NCI-H1436 treated with DMSO at 0.1 percent for 48 hours (cell line): Measurements from ENCODE around the gene PSRC1.
"Not testable (repeated sequence)": the region's sequence is repeated elsewhere in the genome, so short reads cannot be mapped to it uniquely, and the experiment has no call there.

Experiments
- DNase-seq: peaks from one replicate; lab custom pipeline; 2025; lab: John Stamatoyannopoulos, UW

The PSRC1 gene

DNA sequence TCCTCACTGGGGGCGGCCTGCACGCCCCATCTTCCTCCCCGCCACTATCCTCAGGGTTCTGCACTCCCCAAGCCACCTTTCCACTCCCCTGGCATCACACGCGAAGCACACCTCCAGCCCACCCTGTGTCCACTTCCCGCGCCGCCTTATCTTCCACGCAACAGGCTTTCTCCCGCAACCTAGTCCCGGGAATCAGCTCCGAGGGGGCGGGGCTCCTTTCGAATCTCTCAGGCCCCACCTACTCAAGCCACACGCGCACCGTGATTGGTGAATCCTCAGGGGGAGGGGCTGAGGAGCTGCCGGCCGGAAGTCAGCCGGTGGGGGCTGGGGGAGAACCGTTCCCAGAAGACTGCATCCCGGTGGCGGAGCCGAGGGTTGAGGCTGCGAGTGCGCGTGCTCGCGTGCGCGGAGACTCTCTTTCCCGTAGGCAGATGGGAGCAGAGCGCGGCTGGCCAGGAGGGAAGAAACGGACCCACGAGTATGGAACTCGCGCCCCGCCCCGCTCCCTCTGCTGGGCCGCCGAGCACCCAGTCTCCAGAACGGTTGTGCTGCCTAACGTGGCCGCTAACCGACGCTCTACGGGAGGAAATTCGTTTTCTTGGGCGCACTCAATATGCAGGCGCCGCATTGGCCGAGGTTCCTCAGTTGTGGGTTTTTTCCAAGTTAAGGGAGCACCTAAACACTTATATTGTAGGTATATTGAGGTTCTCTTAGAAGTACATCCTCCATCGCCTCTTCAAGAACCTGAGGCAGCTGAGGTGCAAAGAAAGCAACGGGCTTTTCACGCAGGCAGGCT, at the start of gene PSRC1:
Gene PSRC1, minus strand, starts transcription at position 194 of the 796 bp plus-strand sequence.
- peak; percentile 82 for DNase-seq

DNA sequence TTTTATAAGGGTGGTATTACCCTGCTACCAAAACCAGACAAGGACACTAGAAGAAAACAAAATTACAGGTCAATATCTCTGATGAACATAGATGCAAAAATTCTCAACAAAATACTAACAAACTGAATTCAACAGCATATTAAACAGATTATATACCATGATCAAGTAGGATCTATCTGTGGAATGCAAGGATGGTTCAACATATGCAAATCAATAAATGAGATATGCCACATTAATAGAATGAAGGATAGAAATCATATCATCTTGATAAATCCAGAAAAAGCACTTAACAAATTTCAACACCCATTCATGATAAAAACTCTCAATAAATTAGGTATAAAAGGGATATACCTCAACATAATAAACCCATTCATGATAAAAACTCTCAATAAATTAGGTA, 48.2 kb upstream of the PSRC1 start:
- no peak for DNase-seq

DNA sequence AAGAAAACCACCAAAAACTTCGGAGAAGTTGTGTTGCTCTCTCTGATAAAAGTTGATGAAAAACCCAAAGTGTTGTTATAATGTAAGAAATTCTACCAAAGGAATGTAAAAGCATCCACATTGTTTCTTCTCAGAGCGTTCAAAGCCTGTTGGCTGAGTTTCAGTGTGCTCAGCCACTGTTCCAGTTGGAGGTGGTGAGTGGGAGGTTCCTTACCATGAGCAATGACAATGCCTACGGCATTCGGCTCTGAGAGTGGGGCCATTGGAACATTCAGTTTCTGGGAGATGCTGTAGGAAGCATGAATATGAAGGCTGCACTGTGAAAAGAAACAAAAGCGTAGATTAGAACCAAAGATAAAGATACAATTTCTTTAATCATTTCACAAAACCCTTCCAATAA, 44.3 kb upstream of the PSRC1 start:
- DNase-seq: no peak

DNA sequence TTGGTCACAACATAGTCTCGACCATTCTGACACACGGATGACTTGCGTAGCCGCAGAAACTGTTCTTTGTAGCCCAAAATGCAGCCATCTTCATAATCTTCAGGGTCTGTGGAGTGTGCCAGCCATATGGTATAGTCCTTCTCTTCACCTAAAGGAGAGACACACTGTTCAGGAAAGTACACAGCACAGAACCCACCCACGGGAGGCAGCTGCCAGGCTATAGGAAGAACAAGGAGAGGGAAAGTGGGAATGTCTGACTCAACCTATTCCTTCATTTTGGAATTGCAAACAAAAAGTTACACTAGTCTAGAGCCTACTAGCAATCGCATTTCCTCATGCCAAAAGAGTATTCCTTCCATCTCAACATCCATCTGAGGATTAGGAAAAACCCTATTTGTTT, 40.0 kb upstream of the PSRC1 start:
- no peak for DNase-seq

DNA sequence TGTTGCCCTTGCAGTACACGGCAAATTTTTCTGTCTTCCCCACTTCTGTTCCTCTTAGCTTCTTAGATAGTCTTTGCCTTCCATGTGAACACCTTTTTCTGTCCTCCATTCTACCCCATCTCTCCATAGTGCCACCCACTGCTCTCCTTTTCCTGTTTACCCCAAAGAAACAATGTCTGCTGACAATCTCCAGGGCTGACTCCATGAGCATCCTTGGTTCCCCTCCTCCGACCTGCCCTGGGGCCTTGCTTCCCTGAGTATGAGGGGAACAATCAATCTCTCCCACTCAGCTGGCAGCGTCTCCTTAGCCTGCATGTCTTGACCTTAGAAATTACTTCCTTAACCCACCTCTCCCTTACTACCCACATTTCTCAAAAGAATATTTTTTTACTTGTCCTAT, 36.2 kb upstream of the PSRC1 start:
- DNase-seq: no peak

DNA sequence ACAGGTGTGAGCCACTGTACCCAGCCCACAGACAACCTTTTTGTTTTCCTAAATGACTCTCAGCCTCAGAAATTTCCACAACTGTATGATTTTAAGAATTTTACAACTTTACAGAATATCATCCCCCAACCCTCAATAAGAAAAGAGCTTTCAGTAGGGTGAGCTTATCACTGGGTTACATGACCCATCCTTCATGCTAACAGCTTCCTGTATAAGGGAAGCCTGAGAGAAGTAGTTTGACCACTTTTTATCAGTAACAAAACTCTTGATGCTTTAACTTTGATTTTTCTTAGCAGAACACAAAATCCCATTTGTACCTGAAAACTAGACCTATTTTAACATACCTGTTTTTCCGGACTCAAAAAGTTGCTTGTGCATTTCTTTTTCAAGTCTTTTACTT, 33.6 kb upstream of the PSRC1 start:
- no peak for DNase-seq

DNA sequence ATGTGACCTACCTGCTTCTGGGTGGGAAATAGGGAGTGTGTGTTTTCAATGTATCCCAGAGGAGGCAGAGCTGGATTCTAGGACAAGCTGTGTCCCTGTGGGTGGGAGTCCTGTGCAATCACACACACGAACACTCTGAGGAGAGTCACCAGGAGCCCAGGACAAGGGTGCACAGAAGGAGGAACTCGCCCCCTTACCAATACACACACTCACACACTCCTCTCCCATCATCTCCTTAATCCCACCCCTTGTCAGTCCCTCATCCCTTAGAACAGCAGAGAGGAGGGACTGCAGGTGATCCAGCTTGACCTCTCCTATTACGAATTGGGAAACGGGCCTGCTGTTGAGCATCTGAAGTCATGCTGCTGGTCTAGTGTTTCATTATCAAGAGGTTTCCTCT, 32.3 kb upstream of the PSRC1 start:
- DNase-seq: no peak

DNA sequence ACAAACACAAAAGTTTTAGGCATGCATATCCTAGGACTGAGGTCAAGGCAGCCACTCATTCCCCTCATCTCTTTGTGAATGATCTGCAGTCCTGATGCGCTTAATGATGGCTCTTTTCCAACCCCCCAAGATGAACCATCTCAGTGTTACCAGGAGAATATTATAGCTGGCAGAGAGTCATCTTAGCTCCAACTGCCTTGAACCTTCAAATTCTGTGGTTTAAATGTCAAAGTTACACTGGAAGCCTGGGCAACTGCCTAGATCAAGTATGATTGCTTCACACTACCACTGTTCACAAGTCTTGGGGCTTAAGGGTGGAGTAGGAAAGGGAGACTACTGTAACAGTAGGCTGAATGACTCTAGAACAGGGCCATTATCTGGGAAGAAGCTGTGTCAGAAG, 31.9 kb upstream of the PSRC1 start:
- no peak for DNase-seq

DNA sequence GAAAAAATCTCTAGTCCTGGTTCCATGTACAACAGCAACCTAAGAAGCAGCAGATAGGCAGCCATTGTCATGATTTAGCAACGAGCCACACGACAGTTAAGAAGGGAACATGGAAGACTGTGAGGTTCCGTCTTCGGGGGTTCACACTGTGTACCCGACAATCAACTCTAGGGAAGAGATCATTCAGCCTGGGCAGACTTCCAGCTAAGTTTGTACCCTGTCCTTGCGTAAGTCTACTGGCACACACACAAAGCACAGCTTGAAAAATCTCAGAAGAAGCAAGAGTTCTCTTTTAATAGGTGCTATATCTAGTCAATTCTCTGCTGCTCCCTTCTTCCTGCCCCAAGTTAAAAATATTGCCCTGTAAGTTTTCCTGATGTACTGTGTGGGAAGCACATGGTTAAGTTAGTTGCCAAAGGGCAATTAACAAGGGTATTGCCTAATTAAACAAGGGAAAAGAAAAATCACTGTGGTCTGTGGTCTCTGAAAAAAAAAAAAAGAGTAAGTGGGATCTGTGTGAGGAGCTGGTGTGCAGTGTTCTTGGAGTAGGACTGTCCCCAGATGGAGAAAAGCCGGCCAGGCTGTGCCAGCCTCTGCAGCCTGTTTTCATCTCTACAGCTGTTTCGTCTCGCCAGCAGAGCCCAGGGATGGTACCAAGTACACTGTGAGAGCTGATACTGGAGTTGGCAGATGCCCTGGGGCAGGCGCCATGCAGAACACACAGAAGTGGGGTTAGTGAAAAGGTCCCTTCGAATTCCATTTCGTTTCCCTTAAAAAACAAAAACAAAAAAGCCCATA, 30.2 kb upstream of the PSRC1 start:
- no peak for DNase-seq

DNA sequence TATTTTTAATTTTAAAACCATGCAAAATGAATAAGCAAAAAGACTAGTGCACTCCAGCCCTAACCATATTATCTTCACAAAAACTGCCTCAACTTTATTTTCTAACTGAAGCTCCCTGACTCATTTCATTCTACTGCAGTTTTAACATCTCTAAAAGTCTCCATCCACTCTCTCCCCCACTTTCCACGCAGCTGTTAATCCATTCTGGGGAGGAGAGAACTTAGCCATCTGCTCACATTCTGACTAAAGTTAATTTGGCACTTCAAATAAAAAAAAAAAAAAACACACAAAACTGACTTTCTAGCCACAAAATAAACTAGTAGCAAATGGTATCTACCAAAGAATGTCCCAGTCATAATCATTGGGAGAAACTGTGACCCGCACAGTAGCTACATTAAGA, 29.3 kb upstream of the PSRC1 start:
- DNase-seq: no peak

DNA sequence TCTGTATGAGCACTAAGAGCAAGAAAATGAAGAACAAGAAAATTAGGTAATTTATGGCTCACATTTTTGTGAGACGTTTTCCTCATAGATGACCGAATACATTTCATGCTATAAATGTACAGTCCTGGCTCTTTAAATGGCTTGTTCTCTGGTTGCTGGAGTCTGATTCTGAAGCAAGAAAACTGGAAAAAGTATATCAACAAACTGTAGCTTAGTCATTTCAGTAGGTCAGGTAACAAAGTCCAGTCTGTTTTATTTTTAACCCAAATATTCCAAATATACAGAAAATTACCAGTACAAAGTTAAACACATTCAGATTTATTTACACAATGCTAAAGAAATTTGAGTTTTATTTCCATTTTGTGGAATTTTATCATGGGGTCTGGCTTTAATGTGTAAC, 26.4 kb upstream of the PSRC1 start:
- no peak for DNase-seq

DNA sequence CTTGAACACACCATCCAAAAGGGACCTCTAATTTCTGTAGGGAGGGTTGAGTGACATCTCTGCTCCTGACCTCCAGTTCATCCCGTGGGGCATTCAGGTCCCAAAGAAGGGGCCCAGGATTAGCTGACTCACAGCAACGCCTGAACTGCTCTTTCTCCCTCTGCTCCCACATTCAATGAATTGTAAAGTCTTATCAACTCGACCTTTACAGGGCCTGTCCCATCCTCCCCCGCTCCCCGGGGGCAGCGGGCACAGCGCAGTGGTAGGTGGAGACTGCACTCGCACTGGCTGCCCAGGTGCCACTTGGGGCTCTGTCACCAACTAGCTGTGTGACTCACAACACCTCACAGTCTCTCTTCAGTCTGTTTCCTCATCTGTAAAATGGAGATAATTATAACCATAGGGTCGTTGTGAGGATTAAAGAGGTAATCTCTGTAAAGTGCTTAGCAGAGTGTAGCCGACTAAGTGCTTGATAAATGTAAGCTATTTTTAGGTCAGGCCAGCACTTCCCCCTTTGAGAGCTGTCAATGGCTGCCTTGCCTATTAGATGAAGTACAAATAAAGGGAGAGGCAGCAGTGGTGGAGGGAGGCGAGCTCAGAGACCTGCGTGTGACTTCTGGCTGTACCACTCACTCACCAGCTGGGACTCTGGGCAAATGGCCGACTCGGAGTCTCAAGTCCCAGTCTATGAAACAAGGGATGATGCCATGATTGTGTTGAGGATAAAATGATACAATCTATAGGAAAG, 24.5 kb upstream of the PSRC1 start:
- peak; percentile 96 for DNase-seq

DNA sequence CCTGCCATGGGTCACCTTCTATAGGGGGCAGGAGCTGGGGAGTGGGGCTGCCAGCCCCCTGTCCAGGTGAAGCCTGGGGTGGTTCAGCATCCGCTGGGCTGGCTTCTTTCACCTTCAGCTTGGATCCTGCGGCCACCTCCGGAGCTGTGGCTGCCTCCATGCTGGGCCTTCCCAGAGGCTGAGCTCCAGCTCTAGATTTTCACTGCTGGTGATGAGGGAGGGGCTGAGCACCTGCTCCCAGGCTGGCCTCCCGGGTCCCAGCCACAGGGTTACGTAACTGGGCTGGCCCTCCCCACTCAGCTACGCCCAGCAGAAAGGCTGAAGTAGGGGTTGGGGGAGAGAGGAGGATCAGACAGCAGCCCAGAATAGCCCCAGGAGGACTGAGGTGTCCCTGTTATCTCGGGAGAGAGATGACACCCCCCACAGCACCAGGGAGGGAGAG, 23.9 kb upstream of the PSRC1 start, which contains the start of gene MYBPHL:
Gene MYBPHL, minus strand, starts transcription at position 180 of the 442 bp plus-strand sequence. Its CDS starts 20 bp downstream, at position 160.
- DNase-seq: peak; percentile 19

DNA sequence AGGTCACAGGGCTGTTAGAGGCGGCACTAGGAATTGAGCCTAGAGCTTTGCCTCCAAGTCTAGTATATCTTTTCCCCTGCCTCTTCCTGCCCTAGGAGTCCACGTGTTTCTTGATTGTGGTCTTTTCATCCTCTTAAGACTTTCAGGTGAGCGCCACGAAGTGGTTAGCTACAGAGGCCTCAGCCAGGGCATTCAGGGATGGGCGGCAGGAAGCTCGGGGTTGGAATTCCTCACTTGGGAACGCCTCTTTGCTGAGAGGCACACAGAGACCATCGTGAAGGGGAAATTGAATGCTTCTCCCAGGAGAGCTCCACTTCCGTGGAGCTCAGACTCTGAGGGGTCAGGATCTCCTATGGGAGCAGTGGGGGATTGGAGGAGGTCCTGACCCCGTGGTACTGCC, 23.0 kb upstream of the PSRC1 start:
- DNase-seq: not testable (repeated sequence)

DNA sequence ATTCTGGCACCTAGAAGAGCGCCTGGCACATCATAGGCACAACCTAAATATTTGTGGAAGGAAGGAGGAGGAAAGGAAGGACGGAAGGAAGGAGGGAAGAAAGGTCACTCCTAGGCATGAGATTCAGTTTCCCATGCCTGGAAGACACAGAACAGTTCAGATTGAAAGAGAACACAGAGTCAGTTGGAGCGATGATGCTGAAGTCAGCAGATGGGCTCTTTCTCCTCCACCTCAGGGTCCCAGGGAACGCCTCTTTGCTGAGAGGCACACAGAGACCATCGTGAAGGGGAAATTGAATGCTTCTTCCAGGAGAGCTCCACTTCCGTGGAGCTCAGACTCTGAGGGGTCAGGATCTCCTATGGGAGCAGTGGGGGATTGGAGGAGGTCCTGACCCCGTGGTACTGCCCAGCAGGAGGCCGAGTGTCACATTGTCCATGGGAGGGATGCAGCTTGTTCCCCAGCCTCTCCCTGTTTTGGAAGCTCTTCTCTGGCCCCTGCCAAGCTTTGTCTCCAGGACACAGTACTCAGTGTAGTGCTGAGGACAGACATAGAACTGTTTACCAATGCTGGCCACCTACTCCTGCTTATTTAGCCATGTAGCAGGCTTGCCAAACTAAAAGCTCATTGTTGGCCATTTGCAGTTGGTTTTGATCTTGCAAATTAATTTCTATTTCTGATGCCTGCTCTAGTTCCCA, 21.4 kb upstream of the PSRC1 start:
- DNase-seq: no peak

DNA sequence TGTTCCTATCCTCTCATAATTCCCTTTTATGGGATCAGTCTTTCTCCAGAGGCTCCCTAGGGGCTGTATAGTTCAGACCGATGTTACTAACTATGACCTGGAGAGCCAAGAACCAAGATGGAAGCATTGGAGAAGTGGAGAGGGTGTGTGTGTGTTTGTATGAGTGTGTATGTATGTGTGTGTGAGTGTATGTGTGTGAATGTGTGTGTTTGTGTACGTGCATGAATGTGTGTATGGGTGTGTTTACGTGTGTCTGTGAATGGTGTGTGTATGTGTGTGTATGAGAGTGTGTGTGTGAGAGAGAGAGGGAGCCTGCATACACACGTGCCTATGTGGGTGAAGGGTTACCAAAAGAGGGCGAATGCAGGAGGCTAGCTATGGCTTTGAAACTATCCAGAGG, 18.9 kb upstream of the PSRC1 start:
- DNase-seq: no peak

DNA sequence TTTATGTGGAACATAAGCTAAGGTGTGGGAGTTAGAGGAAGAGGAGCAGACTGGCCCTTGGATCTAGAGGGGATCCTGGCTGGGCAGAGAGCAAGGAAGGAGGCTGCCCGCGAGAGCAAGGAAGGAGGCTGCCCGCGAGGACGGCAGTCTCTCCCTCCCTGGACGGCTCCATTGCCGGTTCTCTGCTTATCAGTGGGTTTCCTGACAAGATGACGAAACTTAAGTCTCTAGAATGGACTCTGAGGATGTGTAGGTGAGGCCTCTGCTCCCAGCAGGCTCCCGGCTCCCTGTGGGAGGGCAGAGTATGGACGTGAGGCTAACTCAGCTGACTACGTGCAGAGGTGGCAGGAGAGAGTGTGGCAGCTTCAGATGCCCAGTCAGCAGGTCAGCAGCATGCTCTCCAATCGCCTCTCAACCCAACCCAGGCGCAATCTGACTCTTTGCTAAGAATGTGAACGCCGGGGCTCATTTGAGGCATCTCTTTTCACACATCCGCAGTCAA, 17.8 kb upstream of the PSRC1 start:
- no peak for DNase-seq

DNA sequence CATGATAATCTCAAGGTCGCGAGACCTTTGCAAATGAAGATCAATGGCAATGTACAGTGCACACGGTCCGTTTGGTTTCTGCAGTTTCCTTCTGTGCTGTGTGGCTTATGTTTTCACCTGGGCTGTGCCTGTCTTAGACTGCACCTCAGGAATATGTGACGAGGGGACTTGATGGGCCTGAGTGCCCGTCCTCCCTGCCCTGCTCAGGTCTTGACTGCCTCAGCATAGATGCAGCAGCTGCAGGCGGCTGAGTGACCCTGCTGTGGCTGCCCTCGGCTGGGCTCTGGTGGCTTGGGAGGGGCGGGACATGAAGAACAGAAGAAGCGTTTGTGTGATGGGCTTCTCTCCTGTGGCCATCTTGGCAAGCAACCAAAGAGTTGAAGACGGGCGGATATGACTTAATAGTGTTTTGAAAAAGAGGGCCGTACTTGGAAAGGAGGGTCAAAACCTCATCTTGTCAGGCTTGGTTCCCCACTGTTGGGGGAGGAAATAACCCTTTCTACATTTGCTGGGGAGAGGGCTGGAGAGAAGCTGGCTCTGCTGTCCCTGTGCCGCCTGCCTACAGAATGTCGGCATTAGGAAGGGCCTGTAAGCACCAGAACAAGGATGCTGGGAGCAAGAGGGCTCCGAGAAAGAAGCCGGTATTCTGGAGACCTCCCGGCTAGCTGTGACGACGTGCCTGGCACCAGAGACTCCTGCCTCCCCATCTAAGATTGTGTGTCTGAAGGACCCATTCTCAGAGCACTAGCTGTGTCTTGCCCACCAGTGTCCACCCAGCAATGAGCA, 16.8 kb upstream of the PSRC1 start:
- no peak for DNase-seq

DNA sequence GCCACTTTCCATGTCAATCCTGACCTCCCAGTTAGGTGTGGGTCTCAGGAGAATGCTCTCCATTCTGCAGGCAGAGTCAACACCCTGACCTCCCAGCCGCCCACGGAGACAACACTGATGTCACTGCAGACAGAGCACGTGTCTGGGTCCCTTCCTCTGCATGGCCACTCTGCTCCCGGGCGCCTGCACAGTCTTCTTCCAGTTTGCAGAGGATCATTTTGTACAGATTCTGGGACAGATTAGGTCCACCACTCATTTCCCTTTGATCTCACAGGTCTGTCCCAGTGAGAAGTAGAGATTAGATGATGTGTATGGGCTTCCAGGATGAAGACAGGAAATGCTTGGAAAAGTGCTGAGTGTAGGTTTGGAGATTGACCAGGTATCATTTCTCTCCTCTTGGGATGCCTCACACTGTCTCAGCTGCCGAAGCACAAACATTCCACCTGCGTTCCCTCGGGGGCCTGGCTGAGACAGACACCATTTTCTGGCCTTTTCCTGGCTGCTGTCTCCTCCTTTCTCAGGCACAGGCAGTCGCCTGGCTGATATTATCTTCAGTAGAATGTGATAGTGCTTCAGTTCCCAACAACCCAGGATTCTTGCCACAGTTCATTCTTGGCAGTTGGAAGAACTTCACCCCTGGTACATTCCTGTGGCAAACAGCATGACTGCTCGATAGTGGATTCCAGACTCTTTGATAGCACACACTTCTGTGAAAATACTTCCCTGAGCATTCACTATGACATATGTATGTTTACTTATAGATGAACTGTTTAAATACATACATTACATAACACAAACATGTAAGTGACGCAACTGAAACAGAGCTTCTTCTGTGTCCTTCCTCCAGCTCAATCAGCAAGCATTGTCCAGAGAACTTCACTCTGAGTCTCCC, 16.0 kb upstream of the PSRC1 start:
- no peak for DNase-seq

DNA sequence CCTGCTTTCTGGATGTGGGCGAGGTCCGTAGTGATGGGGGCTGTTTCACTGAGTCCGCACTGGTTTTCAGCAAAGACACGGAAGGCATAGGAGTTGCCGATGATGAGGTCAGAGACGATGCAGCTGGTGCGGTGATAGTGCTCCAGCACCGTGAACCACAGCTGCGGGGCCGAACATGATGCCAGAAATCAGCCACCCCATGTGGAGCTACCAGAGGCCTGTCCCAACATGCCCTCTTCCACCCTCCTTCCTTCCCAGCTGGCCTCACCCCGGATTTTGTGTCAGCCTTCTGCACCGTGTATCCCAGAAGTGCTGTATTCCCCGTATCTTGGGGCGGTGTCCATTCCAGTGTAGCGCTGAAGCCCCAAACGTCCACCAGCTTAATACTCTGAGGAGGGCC, 13.8 kb upstream of the PSRC1 start:
- DNase-seq: no peak
